Activated CD8-positive, alpha-beta memory T cell treated with anti-CD3 and anti-CD28 coated beads, Interleukin-2, amount 50 U/mL, for 1 hour (primary cell): Measurements from ENCODE around the gene VIPAS39.
"Not testable (repeated sequence)": the region's sequence is repeated elsewhere in the genome, so short reads cannot be mapped to it uniquely, and the experiment has no call there.

Experiments
- DNase-seq: peaks from one replicate; pipeline ENCODE4 v3.0.0-alpha.2; 2020; ENCODE audit errors: extremely low read depth

VIPAS39 gene

GRCh38 chr14:77470224-77470870 lies 12.9 kb upstream of the VIPAS39 start:
- DNase-seq, result no peak

- no peak for DNase-seq
Observed at GRCh38 chr14:77469539-77469938, 12.1 kb upstream of the VIPAS39 start.

- no peak for DNase-seq
Observed at GRCh38 chr14:77469067-77469505, 11.7 kb upstream of the VIPAS39 start.

- DNase-seq, result no peak
Observed at GRCh38 chr14:77467801-77468200, 10.4 kb upstream of the VIPAS39 start.

GRCh38 chr14:77459072-77459723 lies 1.8 kb upstream of the VIPAS39 start:
- no peak for DNase-seq

GRCh38 chr14:77458249-77458950 lies 999 bp upstream of the VIPAS39 start:
- no peak for DNase-seq

- no peak for DNase-seq
Observed at GRCh38 chr14:77457115-77457521, 283 bp downstream of the VIPAS39 start.

- no peak for DNase-seq
Observed at GRCh38 chr14:77455966-77456640, 1.3 kb downstream of the VIPAS39 start.

GRCh38 chr14:77442196-77442595 lies 15.2 kb downstream of the VIPAS39 start:
- no peak for DNase-seq

- DNase-seq, result no peak
Observed at GRCh38 chr14:77439861-77440260, 17.5 kb downstream of the VIPAS39 start.

- DNase-seq, result no peak
Observed at GRCh38 chr14:77438596-77438995, 18.8 kb downstream of the VIPAS39 start.

GRCh38 chr14:77436042-77436441 lies 21.4 kb downstream of the VIPAS39 start:
- no peak for DNase-seq

GRCh38 chr14:77426396-77426795 lies 31.0 kb downstream of the VIPAS39 start:
- no peak for DNase-seq

GRCh38 chr14:77424862-77425261 lies 32.5 kb downstream of the VIPAS39 start:
- no peak for DNase-seq

- no peak for DNase-seq
Observed at GRCh38 chr14:77423423-77423822, 34.0 kb downstream of the VIPAS39 start, which contains the start of gene NOXRED1. Gene NOXRED1 (minus strand): TSS chr14:77423523. CDS start chr14:77422889, 634 bp downstream.

GRCh38 chr14:77421201-77421600 lies 36.2 kb downstream of the VIPAS39 start:
- DNase-seq, result no peak

GRCh38 chr14:77416836-77417235 lies 40.6 kb downstream of the VIPAS39 start:
- no peak for DNase-seq

- DNase-seq, result not testable (repeated sequence)
Observed at GRCh38 chr14:77416098-77416497, 41.3 kb downstream of the VIPAS39 start.

GRCh38 chr14:77415403-77416030 lies 41.9 kb downstream of the VIPAS39 start:
- not testable (repeated sequence) for DNase-seq

GRCh38 chr14:77409131-77409533 lies 48.3 kb downstream of the VIPAS39 start:
- DNase-seq, result no peak

GRCh38 chr14:77407158-77407557 lies 50.2 kb downstream of the VIPAS39 start:
- no peak for DNase-seq

GRCh38 chr14:77406718-77407117 lies 50.7 kb downstream of the VIPAS39 start:
- no peak for DNase-seq
